ENCODE measurements around the gene L1CAM. TPM values are rescaled to one million over a fixed set of nuclear protein-coding genes. Genes with fewer than 3 reads are reported as not detected.

L1CAM gene
- total and polyA plus RNA-seq, 8 donors, result 0.84 to 3.9 (median 1.2) TPM

- Histone ChIP-seq H3K27ac (no peak overlapping the region), H3K36me3 (no peaks in the 10 kb centered on the region), H3K4me3 (no peak overlapping the region), H3K27me3 (peaks cover 0 to 13% (median 1%) of the 10 kb centered on the region in 4 donors), H3K9me3 (no peaks in the 10 kb centered on the region), H3K4me1 (no peaks in the 10 kb centered on the region)
- no peak for DNase-seq
- no peak for TF ChIP-seq CTCF (IDR thresholded peaks at IDR 0.05)
- no peak for FAIRE-seq
- intact Hi-C loops (cut with DNase I), result loop anchor here in 1 of 3 donors (10.0 kb wide), 2 partner anchors 57 to 63 kb away; partner anchors contain the start of gene NAA10
- no peak for ATAC-seq
- WGBS, 2 donors, result 78 to 83% methylated on average over 8 of the region's 8 CpGs
These were observed 8.3 kb downstream of the L1CAM start for GRCh38 chrX:153877571-153878261.

GRCh38 chrX:153876112-153876491, 9.9 kb downstream of the L1CAM start:
- Histone ChIP-seq H3K27me3 (peaks cover 0 to 3% (median 0%) of the 10 kb centered on the region in 4 donors), H3K4me1 (no peaks in the 10 kb centered on the region), H3K4me3 (no peak overlapping the region), H3K9me3 (no peaks in the 10 kb centered on the region), H3K27ac (no peak overlapping the region), H3K36me3 (no peaks in the 10 kb centered on the region)
- ATAC-seq (no peak), FAIRE-seq (no peak), DNase-seq (no peak)
- 26 to 58% methylated on average over 3 of the region's 3 CpGs for WGBS, 2 donors
- intact Hi-C loops (cut with DNase I), result loop anchor here in 1 of 3 donors (10.0 kb wide), 2 partner anchors 59 to 61 kb away; partner anchors contain the start of gene NAA10
- TF ChIP-seq CTCF (IDR thresholded peaks at IDR 0.05), result no peak

- DNase-seq, result peak; percentile 12 to 85 (median 60)
- no peaks in the 10 kb centered on the region for H3K36me3 ChIP-seq
- TF ChIP-seq CTCF (IDR thresholded peaks at IDR 0.05), result no peak
- intact Hi-C loops (cut with DNase I), result loop anchor here in 1 of 3 donors (10.0 kb wide), 2 partner anchors 59 to 61 kb away; partner anchors contain the start of gene NAA10
- 2 to 8% methylated on average over 26 to 39 of the region's 42 CpGs for WGBS, 2 donors
- peak; percentile 64 to 98 (median 85) for ATAC-seq
- no peak overlapping the region for H3K4me3 ChIP-seq
- H3K27ac ChIP-seq, result no peak overlapping the region
- no peaks in the 10 kb centered on the region for H3K4me1 ChIP-seq
- H3K27me3 ChIP-seq, result peaks cover 0 to 3% (median 0%) of the 10 kb centered on the region in 4 donors
- no peak for FAIRE-seq
- H3K9me3 ChIP-seq, result no peaks in the 10 kb centered on the region
These were observed 10.4 kb downstream of the L1CAM start for GRCh38 chrX:153875391-153876111.

- TF ChIP-seq CTCF (IDR thresholded peaks at IDR 0.05), result no peak
- H3K27me3 ChIP-seq, result peaks cover 0 to 6% (median 0%) of the 10 kb centered on the region in 4 donors
- intact Hi-C loops (cut with DNase I), result loop anchor here in 1 of 3 donors (10.0 kb wide), 2 partner anchors 60 kb away; partner anchors contain the start of gene NAA10
- 67 to 71% methylated on average over 13 of the region's 13 CpGs for WGBS, 2 donors
- DNase-seq (no peak), FAIRE-seq (no peak), ATAC-seq (no peak)
- H3K4me1 ChIP-seq, result no peaks in the 10 kb centered on the region
- no peaks in the 10 kb centered on the region for H3K9me3 ChIP-seq
- no peak overlapping the region for H3K27ac ChIP-seq
- no peaks in the 10 kb centered on the region for H3K36me3 ChIP-seq
- no peak overlapping the region for H3K4me3 ChIP-seq
These were observed 11.4 kb downstream of the L1CAM start for GRCh38 chrX:153874366-153875125.
